CD4-positive, alpha-beta T cell treated with Interleukin-1 beta for 1 hour (primary cell): ENCODE measurements around the gene FLT1.

Experiments
- DNase-seq, 2 donors: peaks; one replicate each; pipeline ENCODE4 v3.0.0-alpha.2; 2020 to 2022

FLT1 gene

DNA sequence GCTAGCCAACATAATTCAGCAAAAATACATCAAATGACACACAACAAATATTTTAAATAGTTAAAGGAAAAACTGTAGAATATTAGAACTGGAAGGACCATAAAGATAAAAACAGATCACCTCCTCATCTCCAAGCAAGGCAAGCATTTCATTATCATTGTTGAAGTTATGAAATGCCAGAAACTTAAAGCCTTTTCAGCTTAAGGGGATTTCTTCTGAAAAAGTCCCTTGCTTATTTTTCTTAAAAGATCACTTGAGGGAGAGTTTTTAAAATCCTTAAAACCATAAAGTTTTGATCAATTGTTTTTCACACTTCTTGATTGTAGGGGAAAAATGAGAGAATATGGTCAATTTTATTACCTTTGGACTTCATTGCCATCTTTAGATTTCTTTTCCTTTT is 37.4 kb downstream of the FLT1 start:
- no peak for DNase-seq

DNA sequence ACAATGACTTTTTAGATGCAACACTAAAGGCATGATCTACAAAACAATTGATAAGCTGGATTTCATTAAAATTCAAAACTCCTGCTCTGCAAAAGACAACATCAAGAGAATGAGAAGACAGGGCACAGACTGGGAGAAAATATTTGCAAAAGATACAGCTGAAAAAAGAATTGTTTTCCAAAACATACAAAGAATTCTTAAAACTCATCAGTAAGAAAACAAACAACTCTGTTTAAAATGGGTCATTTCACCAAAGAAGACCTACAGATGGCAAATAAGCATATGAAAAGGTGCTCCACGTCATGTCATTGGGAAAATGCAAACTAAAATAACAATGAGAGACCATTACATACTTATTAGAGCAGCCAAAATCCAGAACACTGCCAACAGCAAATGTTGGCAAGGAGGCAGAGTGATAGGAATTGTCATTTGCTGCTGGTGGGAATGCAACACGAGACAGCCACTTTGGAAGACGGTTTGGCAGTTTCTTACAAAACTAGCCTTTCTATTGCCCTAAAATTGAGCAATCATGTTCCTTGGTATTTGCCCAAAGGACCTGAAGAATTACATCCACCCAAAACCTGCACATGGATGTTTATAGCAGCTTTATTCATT is 39.2 kb downstream of the FLT1 start:
- no peak for DNase-seq

DNA sequence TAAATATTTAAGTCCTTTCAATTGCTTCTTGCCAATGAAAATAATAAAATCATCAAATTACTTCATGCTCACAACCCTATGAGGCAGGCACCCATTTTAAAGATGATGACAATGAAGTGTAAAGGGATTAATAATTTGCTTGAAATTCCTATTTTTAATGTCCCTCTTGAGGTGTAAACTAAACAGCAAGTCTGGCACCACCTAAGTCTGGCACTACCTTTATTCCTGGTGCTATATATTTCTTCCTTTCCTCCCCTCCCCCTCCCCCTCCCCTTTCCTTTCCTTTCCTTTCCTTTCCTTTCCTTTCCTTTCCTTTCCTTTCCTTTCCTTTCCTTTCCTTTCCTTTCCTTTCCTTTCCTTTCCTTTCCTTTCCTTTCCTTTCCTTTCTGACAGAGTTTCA is 42.2 kb downstream of the FLT1 start:
- DNase-seq = no peak

- no peak for DNase-seq
Observed at GRCh38 chr13:28451482-28452217, 43.3 kb downstream of the FLT1 start.

DNA sequence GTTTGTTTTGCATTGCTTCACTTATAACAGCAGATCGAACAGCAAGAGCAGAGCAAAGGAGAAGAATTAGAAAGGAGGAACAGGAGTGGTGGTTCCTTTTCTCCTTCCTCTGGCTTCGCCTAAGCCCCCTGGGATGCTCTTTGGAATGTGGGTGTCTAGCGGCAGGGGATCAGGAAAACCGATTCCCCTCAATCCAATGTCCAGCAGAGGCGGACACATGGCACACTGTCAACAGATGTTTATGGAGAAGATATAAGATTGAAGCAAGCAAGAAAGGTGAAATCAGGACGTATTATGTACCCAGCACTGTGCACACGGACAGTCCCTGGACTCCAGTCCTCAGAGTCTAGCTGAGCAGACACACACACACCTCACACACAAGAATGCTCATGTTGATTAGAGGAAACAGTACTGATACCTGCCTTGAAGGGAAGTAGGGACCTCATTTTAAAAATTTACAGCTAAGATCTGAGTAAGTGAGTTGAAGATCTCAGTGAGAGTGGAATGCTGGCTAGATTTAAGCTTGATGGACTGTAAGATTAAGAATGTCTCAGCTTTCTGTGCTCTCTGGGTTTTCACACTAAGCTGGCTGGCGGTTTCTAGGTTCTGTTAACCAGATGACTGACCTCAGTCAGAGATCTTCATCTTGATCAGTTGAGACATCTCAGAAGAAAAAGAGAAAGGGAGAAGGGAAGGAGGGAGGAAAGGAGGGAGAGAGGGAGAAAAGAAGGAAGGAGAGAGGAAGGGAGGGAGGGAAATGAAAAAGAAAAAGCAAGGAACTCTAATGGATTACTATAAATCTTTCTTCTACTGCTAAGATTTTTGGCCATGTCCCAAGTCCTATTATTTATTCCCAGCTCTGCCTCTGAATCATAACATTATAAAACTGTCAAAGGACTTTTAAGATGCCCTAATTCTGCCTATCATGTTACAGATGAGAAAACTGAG is 44.8 kb downstream of the FLT1 start:
- DNase-seq = no peak

- DNase-seq = no peak
Observed at GRCh38 chr13:28448651-28449358, 46.1 kb downstream of the FLT1 start.

DNA sequence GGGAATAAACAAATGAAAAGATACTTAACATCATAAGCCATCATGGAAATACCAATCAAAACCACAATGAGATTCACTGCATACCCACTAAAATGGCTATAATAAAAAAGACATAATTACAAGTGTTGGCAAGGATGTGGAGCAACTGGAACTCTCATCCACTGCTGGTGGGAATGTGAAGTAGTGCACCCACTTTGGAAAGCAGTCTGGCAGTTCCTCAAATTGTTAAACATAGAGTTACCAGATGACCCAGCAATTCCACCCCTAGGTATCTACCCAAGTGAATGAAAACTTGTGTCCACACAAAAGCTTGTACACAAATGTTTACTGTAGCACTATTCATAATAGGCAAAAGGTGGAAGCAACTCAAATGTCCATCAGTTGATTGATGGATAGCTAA is 46.9 kb downstream of the FLT1 start:
- DNase-seq = no peak

GRCh38 chr13:28447206-28447605 is 47.7 kb downstream of the FLT1 start:
- no peak for DNase-seq

GRCh38 chr13:28442839-28443238 is 52.1 kb downstream of the FLT1 start:
- DNase-seq = no peak

DNA sequence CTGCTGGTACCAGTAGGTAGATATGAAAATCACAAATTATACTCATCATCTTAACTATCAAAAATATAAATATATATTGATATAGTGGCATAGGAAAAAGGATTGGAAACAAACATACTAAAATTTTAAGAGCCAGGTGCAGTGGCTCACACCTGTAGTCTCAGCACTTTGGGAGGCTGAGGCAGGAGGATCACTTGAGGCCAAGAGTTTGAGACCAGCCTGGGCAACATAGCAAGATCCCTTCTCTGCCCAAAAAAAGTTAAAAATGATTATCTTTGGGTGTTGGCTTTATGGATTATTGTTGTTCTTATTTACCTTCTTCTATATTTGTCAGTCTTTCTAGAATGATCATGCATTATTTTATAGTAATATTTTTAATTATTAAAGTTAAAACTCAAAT is 53.4 kb downstream of the FLT1 start:
- DNase-seq = no peak

DNA sequence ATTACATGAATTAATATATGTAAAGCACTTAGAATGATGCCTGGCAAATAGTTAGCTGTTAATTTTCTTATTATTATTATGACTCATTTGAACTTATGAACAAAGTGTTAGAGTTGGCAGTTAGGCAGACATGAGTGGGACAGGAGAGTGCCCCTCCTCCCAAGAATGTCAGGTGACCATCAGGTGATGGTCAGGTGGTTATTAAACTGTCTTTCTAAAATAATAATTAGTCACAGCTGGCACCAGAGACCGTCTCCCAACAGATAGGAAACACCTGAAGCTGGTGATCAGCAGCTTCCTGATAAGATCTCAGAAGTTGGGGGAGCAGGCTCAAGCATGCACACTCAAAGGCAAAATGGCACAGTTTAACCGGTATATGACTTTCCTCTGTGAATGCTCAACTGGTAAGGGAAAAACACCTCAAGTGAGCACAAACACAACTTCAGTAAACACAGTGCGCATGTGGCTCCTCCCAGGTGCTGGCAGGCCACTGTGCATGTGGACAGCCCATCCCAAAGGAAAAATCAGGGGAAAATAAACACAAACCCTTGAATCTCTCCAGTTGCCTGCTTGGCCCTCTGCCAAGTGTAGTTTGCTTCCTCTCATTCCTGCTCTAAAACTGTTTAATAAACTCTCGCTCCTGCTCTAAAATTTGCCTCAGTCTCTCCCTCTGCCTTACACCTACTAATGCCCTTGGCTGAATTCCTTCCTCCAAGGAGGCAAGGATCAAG is 54.0 kb downstream of the FLT1 start:
- DNase-seq = no peak

- no peak for DNase-seq
Observed at GRCh38 chr13:28438598-28439334, 56.2 kb downstream of the FLT1 start.

DNA sequence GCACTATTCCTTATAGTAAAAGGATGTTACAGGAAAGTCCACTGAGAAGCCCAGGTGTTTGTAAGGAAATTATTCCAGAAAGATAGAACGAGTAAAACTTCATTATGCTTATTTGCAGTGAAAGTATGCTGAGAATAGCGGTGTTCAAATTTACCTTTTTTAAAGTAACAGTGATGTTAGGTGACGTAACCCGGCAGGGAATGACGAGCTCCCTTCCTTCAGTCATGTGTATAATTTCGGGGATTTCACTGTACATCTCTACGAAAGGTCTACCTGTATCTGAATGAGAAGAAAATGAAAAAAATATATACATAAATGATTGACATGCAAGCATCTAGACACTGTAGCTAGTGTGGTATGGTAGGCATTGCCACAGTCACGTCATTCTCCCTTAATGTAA is 56.9 kb downstream of the FLT1 start:
- DNase-seq = no peak

DNA sequence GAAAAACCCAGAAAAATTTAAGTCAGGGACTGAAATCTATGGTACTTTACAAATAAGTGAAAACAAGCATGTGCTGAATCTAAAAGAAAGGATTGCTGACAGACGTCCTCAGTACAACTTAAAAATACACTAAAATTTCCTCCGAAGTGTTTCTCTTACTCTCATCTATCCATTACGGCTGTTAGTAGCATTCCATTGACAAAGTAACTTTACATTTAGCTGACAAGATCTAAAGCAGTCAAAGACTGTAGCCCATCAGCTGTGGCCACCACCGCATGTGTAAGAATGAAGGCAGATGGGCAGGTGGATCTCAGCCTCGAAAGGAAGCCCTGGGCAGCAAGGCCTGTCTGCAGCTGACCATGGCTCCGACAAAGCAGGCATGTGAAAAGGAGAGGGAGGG is 59.0 kb downstream of the FLT1 start:
- no peak for DNase-seq

DNA sequence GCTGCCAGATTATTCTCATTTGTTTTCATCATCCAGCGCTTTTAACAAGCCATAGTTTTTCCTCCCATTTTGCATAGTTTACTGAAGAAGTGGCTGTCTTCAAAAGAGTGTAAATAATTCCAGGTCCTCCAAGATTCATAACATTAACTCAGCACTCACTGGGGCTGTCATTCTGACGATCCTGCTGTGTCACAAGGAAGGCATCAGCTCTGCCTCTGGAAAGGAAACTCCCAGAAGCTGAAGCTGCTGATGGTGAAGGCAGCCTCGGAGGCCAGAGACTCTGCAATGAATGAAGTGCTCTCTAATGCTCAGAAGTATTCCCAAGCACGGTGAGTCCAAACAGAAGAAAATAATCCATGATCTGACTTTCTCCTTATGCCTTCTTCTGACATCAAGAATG is 60.0 kb downstream of the FLT1 start:
- DNase-seq = no peak

DNA sequence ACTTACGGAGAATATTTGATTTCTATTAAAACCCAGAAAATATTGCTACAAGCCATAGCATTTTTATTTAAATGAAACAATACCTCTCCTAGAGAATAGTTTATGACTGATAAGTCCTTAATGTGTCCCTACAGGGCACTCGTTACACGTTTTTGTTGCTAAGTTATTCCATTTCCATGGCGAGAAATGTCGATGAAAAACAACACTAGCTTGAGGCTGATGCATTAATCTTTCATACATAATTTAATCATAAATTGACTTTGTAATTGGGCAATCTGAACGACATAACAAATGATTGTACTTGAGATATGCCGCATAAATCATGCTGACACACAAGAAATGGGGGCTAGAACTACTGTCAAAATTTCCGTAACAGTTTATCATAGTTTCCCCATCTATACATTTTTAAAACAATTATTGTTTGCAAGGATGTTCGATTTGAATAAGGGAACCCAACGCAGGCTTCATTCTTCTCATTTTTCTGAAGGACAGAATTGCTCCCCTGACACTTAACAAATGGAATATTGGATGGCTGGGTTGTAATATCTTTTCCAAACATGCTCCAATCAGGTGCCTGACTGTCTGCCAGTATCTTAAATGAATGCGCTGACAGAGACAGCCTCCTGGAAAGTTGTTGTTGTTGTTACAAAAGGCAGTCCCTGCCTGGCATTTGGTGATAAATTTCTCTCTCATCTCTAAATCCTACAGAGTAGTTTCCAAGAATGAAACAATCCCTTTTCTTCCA is 61.9 kb downstream of the FLT1 start:
- DNase-seq = no peak

GRCh38 chr13:28429685-28430290 is 65.1 kb downstream of the FLT1 start:
- DNase-seq = peak in 1 of 2 donors; percentile 17

- DNase-seq = no peak
Observed at GRCh38 chr13:28429096-28429495, 65.8 kb downstream of the FLT1 start.

GRCh38 chr13:28426381-28426780 is 68.5 kb downstream of the FLT1 start:
- no peak for DNase-seq

- no peak for DNase-seq
Observed at GRCh38 chr13:28425793-28426192, 69.1 kb downstream of the FLT1 start.
